Measurements from ENCODE around the gene DOK5.

DNA sequence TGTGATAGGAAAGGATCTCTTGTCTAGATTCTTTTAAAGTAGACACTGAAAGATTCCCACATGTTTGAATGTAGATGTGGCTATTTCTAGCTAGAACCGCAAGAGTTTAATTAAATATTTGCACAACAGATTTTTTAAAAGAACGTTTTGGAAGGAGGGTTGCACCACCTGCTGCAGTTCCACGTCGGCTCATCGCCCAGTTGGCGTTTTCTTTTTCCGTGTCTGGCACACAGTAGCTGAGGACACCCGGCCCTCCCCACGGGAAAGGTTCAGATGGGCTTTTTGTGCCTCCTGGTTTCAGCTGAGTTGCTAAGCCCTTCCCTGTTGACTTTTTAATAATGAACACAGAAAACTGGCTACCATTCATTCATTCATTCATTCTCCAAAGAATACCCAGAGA, 41.8 kb upstream of the DOK5 start:
- TF ChIP-seq TAF1 (IDR thresholded peaks at IDR 0.05; ENCODE audit: borderline replicate concordance, low read depth, low read length) (no peak), POLR2A (IDR thresholded peaks at IDR 0.05; ENCODE audit: low read depth, low read length) (no peak)

All from GM12892 (cell line).